ENCODE measurements around the gene XYLB.

The XYLB gene

GRCh38 chr3:38312356-38312755 is 34.2 kb upstream of the XYLB start:
- no peaks in the 10 kb centered on the region for H3K79me2 ChIP-seq (ENCODE audit: low read length)
- no peak overlapping the region for H3K27ac ChIP-seq (ENCODE audit: low read length)
- no peak for DNase-seq
- no peaks in the 10 kb centered on the region for H3K9me3 ChIP-seq (replicated peaks; ENCODE audit: insufficient read depth, low read length)
- no peak overlapping the region for H3K9ac ChIP-seq (ENCODE audit: low read length)
- no peaks in the 10 kb centered on the region for H4K20me1 ChIP-seq (ENCODE audit: insufficient read depth, low read length)
- no peaks in the 10 kb centered on the region for H3K4me1 ChIP-seq (ENCODE audit: low read length)
- no peak overlapping the region for H3K4me3 ChIP-seq (ENCODE audit: low read length)
- H3F3A ChIP-seq (ENCODE audit: insufficient read depth, low read length), result no peaks in the 10 kb centered on the region
- no peak overlapping the region for H2AFZ ChIP-seq (ENCODE audit: low read length)
- no peak for TF ChIP-seq EZH2 (optimal IDR thresholded peaks at IDR 0.05; ENCODE audit: low read depth, low read length)
- TF ChIP-seq CTCF (IDR thresholded peaks at IDR 0.05; ENCODE audit: low read length), result no peak
- no peak for TF ChIP-seq EZH2phosphoT487 (IDR thresholded peaks at IDR 0.05; ENCODE audit: low read length)
- no peak overlapping the region for H3K4me2 ChIP-seq (ENCODE audit: low read depth, low read length)
- H3K36me3 ChIP-seq (replicated peaks; ENCODE audit: insufficient read depth, low read length), result no peaks in the 10 kb centered on the region
- no peaks in the 10 kb centered on the region for H3K9me2 ChIP-seq (replicated peaks; ENCODE audit: insufficient read depth, low read length)
- H3K27me3 ChIP-seq (replicated peaks; ENCODE audit: insufficient read depth, low read length), result no peaks in the 10 kb centered on the region

GRCh38 chr3:38313263-38313662 is 33.3 kb upstream of the XYLB start:
- Histone ChIP-seq H2AFZ (ENCODE audit: low read length) (no peak overlapping the region), H3K36me3 (replicated peaks; ENCODE audit: insufficient read depth, low read length) (no peaks in the 10 kb centered on the region), H3K27me3 (replicated peaks; ENCODE audit: insufficient read depth, low read length) (no peaks in the 10 kb centered on the region), H3K27ac (ENCODE audit: low read length) (no peak overlapping the region), H3K4me1 (ENCODE audit: low read length) (no peaks in the 10 kb centered on the region), H4K20me1 (ENCODE audit: insufficient read depth, low read length) (no peaks in the 10 kb centered on the region), H3K9ac (ENCODE audit: low read length) (no peak overlapping the region), H3F3A (ENCODE audit: insufficient read depth, low read length) (no peaks in the 10 kb centered on the region), H3K9me2 (replicated peaks; ENCODE audit: insufficient read depth, low read length) (no peaks in the 10 kb centered on the region), H3K9me3 (replicated peaks; ENCODE audit: insufficient read depth, low read length) (no peaks in the 10 kb centered on the region), H3K4me3 (ENCODE audit: low read length) (no peak overlapping the region), H3K4me2 (ENCODE audit: low read depth, low read length) (no peak overlapping the region), H3K79me2 (ENCODE audit: low read length) (no peaks in the 10 kb centered on the region)
- DNase-seq, result no peak
- TF ChIP-seq EZH2phosphoT487 (IDR thresholded peaks at IDR 0.05; ENCODE audit: low read length) (no peak), CTCF (IDR thresholded peaks at IDR 0.05; ENCODE audit: low read length) (no peak), EZH2 (optimal IDR thresholded peaks at IDR 0.05; ENCODE audit: low read depth, low read length) (no peak)

- H2AFZ ChIP-seq (ENCODE audit: low read length), result no peak overlapping the region
- H3K27ac ChIP-seq (ENCODE audit: low read length), result no peak overlapping the region
- H3K4me1 ChIP-seq (ENCODE audit: low read length), result no peaks in the 10 kb centered on the region
- H3K27me3 ChIP-seq (replicated peaks; ENCODE audit: insufficient read depth, low read length), result no peaks in the 10 kb centered on the region
- no peak overlapping the region for H3K9ac ChIP-seq (ENCODE audit: low read length)
- no peaks in the 10 kb centered on the region for H3K9me3 ChIP-seq (replicated peaks; ENCODE audit: insufficient read depth, low read length)
- no peaks in the 10 kb centered on the region for H3K79me2 ChIP-seq (ENCODE audit: low read length)
- no peak for DNase-seq
- no peaks in the 10 kb centered on the region for H3K9me2 ChIP-seq (replicated peaks; ENCODE audit: insufficient read depth, low read length)
- no peak overlapping the region for H3K4me3 ChIP-seq (ENCODE audit: low read length)
- no peaks in the 10 kb centered on the region for H4K20me1 ChIP-seq (ENCODE audit: insufficient read depth, low read length)
- TF ChIP-seq EZH2 (optimal IDR thresholded peaks at IDR 0.05; ENCODE audit: low read depth, low read length) (no peak), CTCF (IDR thresholded peaks at IDR 0.05; ENCODE audit: low read length) (no peak), EZH2phosphoT487 (IDR thresholded peaks at IDR 0.05; ENCODE audit: low read length) (no peak)
- H3F3A ChIP-seq (ENCODE audit: insufficient read depth, low read length), result no peaks in the 10 kb centered on the region
- H3K4me2 ChIP-seq (ENCODE audit: low read depth, low read length), result no peak overlapping the region
- no peaks in the 10 kb centered on the region for H3K36me3 ChIP-seq (replicated peaks; ENCODE audit: insufficient read depth, low read length)
These were observed 32.9 kb upstream of the XYLB start for GRCh38 chr3:38313695-38314094.
